SHP77 (cell line): ENCODE data around the gene IZUMO4.

Source experiments
- DNase-seq, 2 experiments: peaks; one replicate each; lab custom pipeline; 2025; lab: John Stamatoyannopoulos, UW

The IZUMO4 gene

GRCh38 chr19:2148482-2149135 lies 51.9 kb downstream of the IZUMO4 start:
- DNase-seq, result no peak
